ENCODE data around the gene DNAJC4. TPM values are rescaled to one million over a fixed set of nuclear protein-coding genes. Genes with fewer than 3 reads are reported as not detected.

DNAJC4 gene
- total and polyA plus RNA-seq, 9 of the 15 experiments (the other 6 are each of a cell fraction or from before 2014, with no cell fraction given) = 4.0 to 32.6 (median 19.9) TPM

GRCh38 chr11:64223001-64223651 lies 7.2 kb upstream of the DNAJC4 start:
- no peak for ATAC-seq
- Histone ChIP-seq H4K20me1 (replicated peaks; ENCODE audit: control insufficient read depth, insufficient read depth, low read length) (no peaks in the 10 kb centered on the region), H3K9me1 (ENCODE audit: control insufficient read depth, insufficient read depth, low read length) (peaks cover 5% of the 10 kb centered on the region), H3K4me1 (replicated peaks in 1 of 2; ENCODE audit: control insufficient read depth in 2 of 2, insufficient read depth in 2 of 2, low read length in 2 of 2) (peaks cover 0 to 62% of the 10 kb centered on the region in 2 experiments; a peak in 3 of 5 replicates), H3K4me3 (no peak overlapping the region), H3K36me3 (ENCODE audit: control insufficient read depth, insufficient read depth, low read length) (peaks cover 61% of the 10 kb centered on the region), H3K27ac (ENCODE audit: extremely low read depth, low read depth, low read length) (no peak overlapping the region; the same call in 2 of the 3 replicates), H3K27me3 (ENCODE audit: control insufficient read depth in 2 of 2, insufficient read depth in 2 of 2, low read length in 2 of 2) (no peaks in the 10 kb centered on the region), H2AFZ (ENCODE audit: low read depth, low read length) (no peak overlapping the region), H3K9me3 (replicated peaks; ENCODE audit: control insufficient read depth, insufficient read depth, low read depth, low read length) (no peaks in the 10 kb centered on the region), H3K9ac (ENCODE audit: insufficient read depth in 1 of 2, low read depth in 2 of 2, low read length in 2 of 2) (peak overlapping the region in 1 of 2 experiments; percentile 53; a peak in 2 of 4 replicates), H3K4me2 (ENCODE audit: insufficient read depth, low read length) (no peak overlapping the region), H3K79me2 (ENCODE audit: control insufficient read depth, insufficient read depth, low read length) (peaks cover 30% of the 10 kb centered on the region)
- 92% methylated on average over 21 of the region's 24 CpGs for WGBS (ENCODE audit: insufficient coverage, low coverage, missing lambda C conversion rate)
- BruUV-seq (replicated peaks) = TSS peak; percentile 30
- ChIA-PET CTCF (ENCODE audit: low intra/inter-chr PET ratio) (no interaction called here), POLR2A (interaction anchor here (0.8 to 6.3 kb wide), 8 partner anchors 8 to 37 kb away, joined by 3 to 77 read pairs (median 4); partner anchors contain the start of genes FERMT3 and STIP1)
- in situ Hi-C loops (cut with MboI) = no loop called here
- no peak for DNase-seq (ENCODE audit: extremely low read depth in 1 of 4, low spot score in 3 of 4)
- intact Hi-C loops (cut with micrococcal nuclease) = no loop called here
- no peak for FAIRE-seq
- no peak for TF ChIP-seq ETS1 (conservative IDR thresholded peaks at IDR 0.05; ENCODE audit: control insufficient read depth, low read depth, low read length)
- TF ChIP-seq COPS2 (conservative IDR thresholded peaks at IDR 0.05) = no peak
- no peak for TF ChIP-seq MEF2A (IDR thresholded peaks at IDR 0.05; ENCODE audit: control insufficient read depth, low read depth, low read length)
- no peak for TF ChIP-seq CBX3 (IDR thresholded peaks at IDR 0.05; ENCODE audit: borderline replicate concordance in 1 of 2, low read length in 2 of 2)
- TF ChIP-seq RBFOX2 (IDR thresholded peaks at IDR 0.05; ENCODE audit: low read depth, low read length) = peak; percentile 67
- no peak for TF ChIP-seq ZNF561 (CRISPR knock-in tag; conservative IDR thresholded peaks at IDR 0.05)
- no peak for TF ChIP-seq TCF7 (IDR thresholded peaks at IDR 0.05; ENCODE audit: borderline replicate concordance)
- 0 out of 2 replicates have a peak, but pooled peaks have one; percentile 14 for TF ChIP-seq POLR2AphosphoS2 (IDR thresholded peaks at IDR 0.05; ENCODE audit: low read length)
- TF ChIP-seq PRDM10 (IDR thresholded peaks at IDR 0.05; ENCODE audit: partially characterized antibody) = no peak
